HepG2 (cell line): ENCODE data around the gene SMIM24. TPM values are rescaled to one million over a fixed set of nuclear protein-coding genes. Genes with fewer than 3 reads are reported as not detected.

ENCODE experiments used
- ATF2 ChIP-seq: sonication (generic); formaldehyde crosslinking; IDR thresholded peaks from 2 replicates; pipeline ENCODE4 v1.4.0; 2020; ENCODE audit warnings: missing genetic modification reagents
- BRD4 ChIP-seq: sonication (generic); formaldehyde crosslinking; IDR thresholded peaks from 2 replicates; pipeline ENCODE4 v1.4.0; 2020; ENCODE audit warnings: missing genetic modification reagents
- GFI1 ChIP-seq: sonication (generic); formaldehyde crosslinking; IDR thresholded peaks from 2 replicates; pipeline ENCODE4 v1.5.0; 2020; ENCODE audit warnings: missing genetic modification reagents, mild to moderate bottlenecking, borderline replicate concordance
- HES4 ChIP-seq: sonication (generic); formaldehyde crosslinking; IDR thresholded peaks from 2 replicates; pipeline ENCODE4 v1.9.0; 2021; ENCODE audit warnings: mild to moderate bottlenecking, missing genetic modification reagents, borderline replicate concordance
- HMGXB3 ChIP-seq: sonication (generic); formaldehyde crosslinking; IDR thresholded peaks from 2 replicates; pipeline ENCODE4 v1.4.0; 2020; ENCODE audit warnings: missing genetic modification reagents, borderline replicate concordance
- PATZ1 ChIP-seq: sonication (generic); formaldehyde crosslinking; IDR thresholded peaks from 2 replicates; pipeline ENCODE4 v1.4.0; 2020; ENCODE audit warnings: missing genetic modification reagents
- PRDM10 ChIP-seq: sonication (generic); formaldehyde crosslinking; IDR thresholded peaks from 2 replicates; pipeline ENCODE4 v1.4.0; 2020; ENCODE audit warnings: low read depth, missing genetic modification reagents
- SNAI1 ChIP-seq: sonication (generic); formaldehyde crosslinking; IDR thresholded peaks from 2 replicates; pipeline ENCODE4 v1.5.0; 2020; ENCODE audit warnings: mild to moderate bottlenecking, missing genetic modification reagents, borderline replicate concordance
- SNRNP70 ChIP-seq: fragments of 200-400 bp; formaldehyde crosslinking; IDR thresholded peaks from 2 replicates; pipeline ENCODE4 v1.6.1; 2017; ENCODE audit warnings: mild to moderate bottlenecking, low read depth, low read length, moderate library complexity
- ZBTB25 ChIP-seq: IDR thresholded peaks from 2 replicates; pipeline ENCODE4 v1.6.1; 2018; ENCODE audit warnings: missing genetic modification reagents
- ZBTB46 ChIP-seq: sonication (generic); formaldehyde crosslinking; IDR thresholded peaks from 2 replicates; pipeline ENCODE4 v1.4.0; 2020; ENCODE audit warnings: mild to moderate bottlenecking, missing genetic modification reagents, borderline replicate concordance
- ZNF678 ChIP-seq: sonication (generic); formaldehyde crosslinking; IDR thresholded peaks from 2 replicates; pipeline ENCODE4 v1.4.0; 2020; ENCODE audit warnings: mild to moderate bottlenecking, missing genetic modification reagents
- polyA plus RNA-seq, 8 experiments: library from polyadenylated mRNA; depleted of rRNA in 3 of 8; stranded (reverse) in 7 of 8; unstranded in 1 of 8; fragments of >200 nt; fragmentation: Illumina TruSeq in 4 of 8; extraction: Trizol in 4 of 8; gene quantifications; 2 replicates each; pipeline versions ENCODE4 v1.2.1 to v1.2.3, GENCODE V29; 2011 to 2016; ENCODE audit warnings: low read depth in 4 of 8, missing spikeins in 1 of 8, mixed read lengths in 1 of 8; ENCODE audit not compliant: insufficient read depth in 1 of 8
- total RNA-seq, 5 experiments: library from RNA; depleted of rRNA; stranded (reverse); fragments of >200 nt; fragmentation: Illumina TruSeq; extraction: Trizol; gene quantifications; 2 replicates each; pipeline ENCODE4 v1.2.3, GENCODE V29; 2016; ENCODE audit warnings: low read depth in 1 of 5

The SMIM24 gene
- total and polyA plus RNA-seq, 2 of the 13 experiments (the other 11 are each of a cell fraction or from before 2014, with no cell fraction given), result 11.2 to 70.6 TPM

- TF ChIP-seq PRDM10 (CRISPR knock-in tag) (no peak), GFI1 (no peak; the same call in 1 of the 2 replicates), ATF2 (0 out of 2 replicates have a peak, but pooled peaks have one; percentile 53), BRD4 (CRISPR knock-in tag) (no peak), ZNF678 (peak; percentile 94), HMGXB3 (CRISPR knock-in tag) (no peak), SNRNP70 (no peak), HES4 (peak; percentile 96), ZBTB25 (CRISPR knock-in tag) (no peak), ZBTB46 (no peak), PATZ1 (CRISPR knock-in tag) (no peak), SNAI1 (CRISPR knock-in tag) (peak; percentile 84; the same call in 1 of the 2 replicates)
Measured at GRCh38 chr19:3481241-3482090, 1.1 kb upstream of the SMIM24 start (continued).
